GM12878 (cell line): Measurements from ENCODE around the gene CCT6B. TPM values are rescaled to one million over a fixed set of nuclear protein-coding genes. Genes with fewer than 3 reads are reported as not detected.

ENCODE experiments used
- ASH2L ChIP-seq: fragments of 300-600, 200-600 bp; sonication (generic); IDR thresholded peaks from 2 replicates; pipeline ENCODE4 v1.6.1; 2017; ENCODE audit warnings: low read depth, mild to moderate bottlenecking, borderline replicate concordance
- ATF7 ChIP-seq: fragments of 450-650 bp; IDR thresholded peaks from 2 replicates; pipeline ENCODE4 v1.6.1; 2016; ENCODE audit warnings: low read depth, mild to moderate bottlenecking
- CBX5 ChIP-seq: sonication (generic); IDR thresholded peaks from 2 replicates; pipeline ENCODE4 v1.6.1; 2016; ENCODE audit warnings: low read depth, moderate library complexity, mild to moderate bottlenecking, inconsistent platforms
- CREM ChIP-seq: IDR thresholded peaks from 2 replicates; pipeline ENCODE4 v1.6.1; 2014; ENCODE audit warnings: antibody characterized with exemption, low read depth
- EZH2 ChIP-seq: IDR thresholded peaks from 2 replicates; pipeline ENCODE4 v1.6.1; 2012; ENCODE audit warnings: low read depth, mild to moderate bottlenecking, control low read depth, inconsistent platforms, low read length, borderline replicate concordance; ENCODE audit not compliant: control insufficient read depth
- GABPA ChIP-seq: IDR thresholded peaks from 2 replicates; pipeline ENCODE4 v1.6.1; 2014; ENCODE audit warnings: antibody characterized with exemption, low read depth, mild to moderate bottlenecking, inconsistent platforms
- HDAC2 ChIP-seq: fragments of 200-600 bp; sonication (generic); IDR thresholded peaks from 2 replicates; pipeline ENCODE4 v1.6.1; 2017
- IKZF1 ChIP-seq: fragments of 450-650 bp; conservative IDR thresholded peaks from 2 replicates; pipeline ENCODE4 v1.6.1; 2017; ENCODE audit warnings: antibody characterized with exemption, mild to moderate bottlenecking
- IRF4 ChIP-seq: IDR thresholded peaks from 2 replicates; pipeline ENCODE4 v1.6.1; 2011; ENCODE audit warnings: low read depth, low read length
- KAT2A ChIP-seq: conservative IDR thresholded peaks from 2 replicates; pipeline ENCODE4 v1.6.1; 2011; ENCODE audit warnings: low read depth, low read length; ENCODE audit not compliant: control insufficient read depth
- NRF1 ChIP-seq: conservative IDR thresholded peaks from 2 replicates; pipeline ENCODE4 v1.6.1; 2011; ENCODE audit warnings: mild to moderate bottlenecking, low read depth, low read length, improper control_type of control experiment
- POLR2AphosphoS5 ChIP-seq: IDR thresholded peaks from 2 replicates; pipeline ENCODE4 v1.6.1; 2011; ENCODE audit warnings: mild to moderate bottlenecking, low read length, inconsistent platforms
- RAD51 ChIP-seq: fragments of 450-650 bp; IDR thresholded peaks from 2 replicates; pipeline ENCODE4 v1.6.1; 2016; ENCODE audit warnings: moderate library complexity, mild to moderate bottlenecking, inconsistent platforms
- SMARCA5 ChIP-seq: fragments of 450-650 bp; IDR thresholded peaks from 2 replicates; pipeline ENCODE4 v1.6.1; 2017; ENCODE audit warnings: mild to moderate bottlenecking
- TCF12 ChIP-seq: IDR thresholded peaks from 2 replicates; pipeline ENCODE4 v1.6.1; 2011; ENCODE audit warnings: low read depth, mild to moderate bottlenecking, low read length
- TCF7 ChIP-seq: IDR thresholded peaks from 2 replicates; pipeline ENCODE4 v1.6.1; 2014; ENCODE audit warnings: antibody characterized with exemption, borderline replicate concordance
- WRNIP1 ChIP-seq: IDR thresholded peaks from 2 replicates; pipeline ENCODE4 v1.6.1; 2011; ENCODE audit warnings: low read depth, low read length, improper control_type of control experiment, borderline replicate concordance
- polyA plus RNA-seq, 11 experiments: library from polyadenylated mRNA; depleted of rRNA in 4 of 11; unstranded in 6 of 11; stranded (reverse) in 5 of 11; fragments of >200 nt; fragmentation: Nextera tagmentation in 4 of 11; fragmentation: Illumina TruSeq in 1 of 11; extraction: Ambion mirVana in 4 of 11; extraction: Trizol in 1 of 11; gene quantifications; 1 replicate in 1 of 11; 2 replicates in 10 of 11; pipeline versions ENCODE4 v1.2.1 to v1.2.3, GENCODE V29; 2011 to 2016; ENCODE audit warnings: inconsistent platforms in 2 of 11, missing spikeins in 2 of 11, low read depth in 1 of 11
- total RNA-seq, 4 experiments: library from RNA; depleted of rRNA in 3 of 4; stranded (reverse); fragments of >200 nt in 3 of 4; fragmentation: Illumina TruSeq in 1 of 4; extraction: Trizol in 1 of 4; gene quantifications; 2 replicates each; pipeline versions ENCODE4 v1.2.1 to v1.2.3, GENCODE V29; 2013 to 2021
- TF ChIP-seq, protein P1 (sequence below): IDR thresholded peaks from 2 replicates; pipeline ENCODE4 v1.6.1; 2012; ENCODE audit warnings: low read depth, low read length, improper control_type of control experiment
- TF ChIP-seq, protein P2 (sequence below): fragments of 150-350 bp; IDR thresholded peaks from 2 replicates; pipeline ENCODE4 v1.6.1; 2016; ENCODE audit warnings: low read depth, low read length
- TF ChIP-seq, protein P3 (sequence below): fragments of 450-650 bp; IDR thresholded peaks from 2 replicates; pipeline ENCODE4 v1.6.1; 2017; ENCODE audit warnings: antibody characterized with exemption, mild to moderate bottlenecking, moderate library complexity
- TF ChIP-seq, protein P4 (sequence below): fragments of 450-650 bp; IDR thresholded peaks from 2 replicates; pipeline ENCODE4 v1.6.1; 2018; ENCODE audit warnings: mild to moderate bottlenecking, low read depth, moderate library complexity; ENCODE audit not compliant: partially characterized antibody

CCT6B gene
- total and polyA plus RNA-seq, 10 of the 15 experiments (the other 5 are each of a cell fraction or from before 2014, with no cell fraction given) = 1.6 to 6.1 (median 2.6) TPM

DNA sequence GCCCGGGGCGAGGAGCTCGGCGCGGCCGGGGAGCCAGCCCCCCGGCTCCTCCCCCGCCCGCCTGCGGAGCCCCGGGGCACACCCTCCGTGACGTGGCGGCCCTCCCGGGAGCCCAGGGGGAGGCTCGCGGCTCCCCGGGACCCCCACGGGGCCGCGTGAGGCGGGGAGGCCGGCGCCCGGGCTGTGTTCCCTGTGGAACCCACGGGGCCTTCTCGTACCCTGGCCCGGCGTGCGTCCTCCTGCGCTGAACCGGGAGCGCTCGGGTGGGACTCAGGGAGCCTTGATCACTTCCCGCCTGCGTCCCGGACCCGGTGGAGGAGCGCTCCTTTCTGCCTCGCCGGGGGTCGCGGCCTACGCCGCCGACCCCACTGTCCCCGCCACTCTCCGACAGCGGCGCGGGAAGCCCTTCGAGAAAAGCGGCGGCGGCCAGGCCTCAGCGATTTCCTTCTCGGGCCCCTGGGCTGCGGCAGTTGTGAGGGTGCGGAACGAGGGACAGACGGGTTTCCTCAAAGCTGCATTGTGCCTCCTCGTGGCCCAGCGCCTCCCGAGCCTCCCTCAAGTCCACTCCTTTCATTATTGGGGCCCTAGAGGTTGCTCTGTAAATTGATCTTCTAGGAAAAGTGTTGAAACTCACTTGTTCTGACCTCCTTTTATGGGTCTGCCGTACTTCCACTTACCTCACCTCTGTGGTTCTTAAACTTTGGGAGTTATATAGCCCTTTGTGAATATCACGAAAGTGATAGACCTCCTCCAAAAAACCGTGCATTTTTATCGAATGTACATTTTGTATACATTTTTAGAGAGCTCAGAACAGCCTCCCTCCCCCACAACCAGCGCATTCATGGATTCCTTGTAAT lies 19.6 kb upstream of the CCT6B start (continued):
- TF ChIP-seq, protein P1, sequence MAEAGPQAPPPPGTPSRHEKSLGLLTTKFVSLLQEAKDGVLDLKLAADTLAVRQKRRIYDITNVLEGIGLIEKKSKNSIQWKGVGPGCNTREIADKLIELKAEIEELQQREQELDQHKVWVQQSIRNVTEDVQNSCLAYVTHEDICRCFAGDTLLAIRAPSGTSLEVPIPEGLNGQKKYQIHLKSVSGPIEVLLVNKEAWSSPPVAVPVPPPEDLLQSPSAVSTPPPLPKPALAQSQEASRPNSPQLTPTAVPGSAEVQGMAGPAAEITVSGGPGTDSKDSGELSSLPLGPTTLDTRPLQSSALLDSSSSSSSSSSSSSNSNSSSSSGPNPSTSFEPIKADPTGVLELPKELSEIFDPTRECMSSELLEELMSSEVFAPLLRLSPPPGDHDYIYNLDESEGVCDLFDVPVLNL = no peak
- 0 out of 2 replicates have a peak, but pooled peaks have one; percentile 59 for TF ChIP-seq SMARCA5
- TF ChIP-seq, protein P2, sequence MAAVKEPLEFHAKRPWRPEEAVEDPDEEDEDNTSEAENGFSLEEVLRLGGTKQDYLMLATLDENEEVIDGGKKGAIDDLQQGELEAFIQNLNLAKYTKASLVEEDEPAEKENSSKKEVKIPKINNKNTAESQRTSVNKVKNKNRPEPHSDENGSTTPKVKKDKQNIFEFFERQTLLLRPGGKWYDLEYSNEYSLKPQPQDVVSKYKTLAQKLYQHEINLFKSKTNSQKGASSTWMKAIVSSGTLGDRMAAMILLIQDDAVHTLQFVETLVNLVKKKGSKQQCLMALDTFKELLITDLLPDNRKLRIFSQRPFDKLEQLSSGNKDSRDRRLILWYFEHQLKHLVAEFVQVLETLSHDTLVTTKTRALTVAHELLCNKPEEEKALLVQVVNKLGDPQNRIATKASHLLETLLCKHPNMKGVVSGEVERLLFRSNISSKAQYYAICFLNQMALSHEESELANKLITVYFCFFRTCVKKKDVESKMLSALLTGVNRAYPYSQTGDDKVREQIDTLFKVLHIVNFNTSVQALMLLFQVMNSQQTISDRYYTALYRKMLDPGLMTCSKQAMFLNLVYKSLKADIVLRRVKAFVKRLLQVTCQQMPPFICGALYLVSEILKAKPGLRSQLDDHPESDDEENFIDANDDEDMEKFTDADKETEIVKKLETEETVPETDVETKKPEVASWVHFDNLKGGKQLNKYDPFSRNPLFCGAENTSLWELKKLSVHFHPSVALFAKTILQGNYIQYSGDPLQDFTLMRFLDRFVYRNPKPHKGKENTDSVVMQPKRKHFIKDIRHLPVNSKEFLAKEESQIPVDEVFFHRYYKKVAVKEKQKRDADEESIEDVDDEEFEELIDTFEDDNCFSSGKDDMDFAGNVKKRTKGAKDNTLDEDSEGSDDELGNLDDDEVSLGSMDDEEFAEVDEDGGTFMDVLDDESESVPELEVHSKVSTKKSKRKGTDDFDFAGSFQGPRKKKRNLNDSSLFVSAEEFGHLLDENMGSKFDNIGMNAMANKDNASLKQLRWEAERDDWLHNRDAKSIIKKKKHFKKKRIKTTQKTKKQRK = no peak
- TF ChIP-seq TCF12 = no peak
- 0 out of 2 replicates have a peak, but pooled peaks have one; percentile 49 for TF ChIP-seq CBX5
- no peak for TF ChIP-seq WRNIP1
- no peak for TF ChIP-seq GABPA
- TF ChIP-seq IKZF1 = peak; percentile 91
- TF ChIP-seq ATF7 = no peak
- no peak for TF ChIP-seq EZH2
- no peak for TF ChIP-seq ASH2L
- TF ChIP-seq RAD51 = no peak
- TF ChIP-seq, protein P3, sequence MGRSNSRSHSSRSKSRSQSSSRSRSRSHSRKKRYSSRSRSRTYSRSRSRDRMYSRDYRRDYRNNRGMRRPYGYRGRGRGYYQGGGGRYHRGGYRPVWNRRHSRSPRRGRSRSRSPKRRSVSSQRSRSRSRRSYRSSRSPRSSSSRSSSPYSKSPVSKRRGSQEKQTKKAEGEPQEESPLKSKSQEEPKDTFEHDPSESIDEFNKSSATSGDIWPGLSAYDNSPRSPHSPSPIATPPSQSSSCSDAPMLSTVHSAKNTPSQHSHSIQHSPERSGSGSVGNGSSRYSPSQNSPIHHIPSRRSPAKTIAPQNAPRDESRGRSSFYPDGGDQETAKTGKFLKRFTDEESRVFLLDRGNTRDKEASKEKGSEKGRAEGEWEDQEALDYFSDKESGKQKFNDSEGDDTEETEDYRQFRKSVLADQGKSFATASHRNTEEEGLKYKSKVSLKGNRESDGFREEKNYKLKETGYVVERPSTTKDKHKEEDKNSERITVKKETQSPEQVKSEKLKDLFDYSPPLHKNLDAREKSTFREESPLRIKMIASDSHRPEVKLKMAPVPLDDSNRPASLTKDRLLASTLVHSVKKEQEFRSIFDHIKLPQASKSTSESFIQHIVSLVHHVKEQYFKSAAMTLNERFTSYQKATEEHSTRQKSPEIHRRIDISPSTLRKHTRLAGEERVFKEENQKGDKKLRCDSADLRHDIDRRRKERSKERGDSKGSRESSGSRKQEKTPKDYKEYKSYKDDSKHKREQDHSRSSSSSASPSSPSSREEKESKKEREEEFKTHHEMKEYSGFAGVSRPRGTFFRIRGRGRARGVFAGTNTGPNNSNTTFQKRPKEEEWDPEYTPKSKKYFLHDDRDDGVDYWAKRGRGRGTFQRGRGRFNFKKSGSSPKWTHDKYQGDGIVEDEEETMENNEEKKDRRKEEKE = peak; percentile 56; the same call in 1 of the 2 replicates
- no peak for TF ChIP-seq NRF1
- TF ChIP-seq HDAC2 = no peak
- peak; percentile 79 for TF ChIP-seq POLR2AphosphoS5
- TF ChIP-seq KAT2A = no peak
- no peak for TF ChIP-seq TCF7
- TF ChIP-seq, protein P4, sequence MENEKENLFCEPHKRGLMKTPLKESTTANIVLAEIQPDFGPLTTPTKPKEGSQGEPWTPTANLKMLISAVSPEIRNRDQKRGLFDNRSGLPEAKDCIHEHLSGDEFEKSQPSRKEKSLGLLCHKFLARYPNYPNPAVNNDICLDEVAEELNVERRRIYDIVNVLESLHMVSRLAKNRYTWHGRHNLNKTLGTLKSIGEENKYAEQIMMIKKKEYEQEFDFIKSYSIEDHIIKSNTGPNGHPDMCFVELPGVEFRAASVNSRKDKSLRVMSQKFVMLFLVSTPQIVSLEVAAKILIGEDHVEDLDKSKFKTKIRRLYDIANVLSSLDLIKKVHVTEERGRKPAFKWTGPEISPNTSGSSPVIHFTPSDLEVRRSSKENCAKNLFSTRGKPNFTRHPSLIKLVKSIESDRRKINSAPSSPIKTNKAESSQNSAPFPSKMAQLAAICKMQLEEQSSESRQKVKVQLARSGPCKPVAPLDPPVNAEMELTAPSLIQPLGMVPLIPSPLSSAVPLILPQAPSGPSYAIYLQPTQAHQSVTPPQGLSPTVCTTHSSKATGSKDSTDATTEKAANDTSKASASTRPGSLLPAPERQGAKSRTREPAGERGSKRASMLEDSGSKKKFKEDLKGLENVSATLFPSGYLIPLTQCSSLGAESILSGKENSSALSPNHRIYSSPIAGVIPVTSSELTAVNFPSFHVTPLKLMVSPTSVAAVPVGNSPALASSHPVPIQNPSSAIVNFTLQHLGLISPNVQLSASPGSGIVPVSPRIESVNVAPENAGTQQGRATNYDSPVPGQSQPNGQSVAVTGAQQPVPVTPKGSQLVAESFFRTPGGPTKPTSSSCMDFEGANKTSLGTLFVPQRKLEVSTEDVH = no peak
- TF ChIP-seq IRF4 = no peak
- peak; percentile 32 for TF ChIP-seq CREM
